Stimulated activated memory B cell treated with anti-CD40 and anti-IgM and Interleukin-4, amounts not matched to agents 10 μg/mL and 1 μg/mL and 100 μg/mL, for 72 hours (primary cell): ENCODE results near the gene COL27A1.
"Not testable (repeated sequence)": the region's sequence is repeated elsewhere in the genome, so short reads cannot be mapped to it uniquely, and the experiment has no call there.

Experiments used
- ATAC-seq: fragments of 150-1000 bp; cut with Tn5 transposase; 2 replicates; pipeline ENCODE4 v1.10.0; 2021
- H3K27ac Mint-ChIP-seq: one replicate; pipeline ENCODE4 v1.8.0; 2022; ENCODE audit warnings: mild to moderate bottlenecking, mixed read lengths
- H3K27me3 Mint-ChIP-seq: one replicate; pipeline ENCODE4 v1.8.0; 2022; ENCODE audit warnings: mixed read lengths
- H3K36me3 Mint-ChIP-seq: one replicate; pipeline ENCODE4 v1.8.0; 2022; ENCODE audit warnings: mixed read lengths
- H3K4me1 Mint-ChIP-seq: one replicate; pipeline ENCODE4 v1.8.0; 2022; ENCODE audit warnings: mixed read lengths
- H3K4me3 Mint-ChIP-seq: one replicate; pipeline ENCODE4 v1.8.0; 2022; ENCODE audit warnings: mild to moderate bottlenecking, moderate library complexity, mixed read lengths
- H3K9me3 Mint-ChIP-seq: one replicate; pipeline ENCODE4 v1.8.0; 2022; ENCODE audit warnings: mixed read lengths

Gene COL27A1

DNA sequence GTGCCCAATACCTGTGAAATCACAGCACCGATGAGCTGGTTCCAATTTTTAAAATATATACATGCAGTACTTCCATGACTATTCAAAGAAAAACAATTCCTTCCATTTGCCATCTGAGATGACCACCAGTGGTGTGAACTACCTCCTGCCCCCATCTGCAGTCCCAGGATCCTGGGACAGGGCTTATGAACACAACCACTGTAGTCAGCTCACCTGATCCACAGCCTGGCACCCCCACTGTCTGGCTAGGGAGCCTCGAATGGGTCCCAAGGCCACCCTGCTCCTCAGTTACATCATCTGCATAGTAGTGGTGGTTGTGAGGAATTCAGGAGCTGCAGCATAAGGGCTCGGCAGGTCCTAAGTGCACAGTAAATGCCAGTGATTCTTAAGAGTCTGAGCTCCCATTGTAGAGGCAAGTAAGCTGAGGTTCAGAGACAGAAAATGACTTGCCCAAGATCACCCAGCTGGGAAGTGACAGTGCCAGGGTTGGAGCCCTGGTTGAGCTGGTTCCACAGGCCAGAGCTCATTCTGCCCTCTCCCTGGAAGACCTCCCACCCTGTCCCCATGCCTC is 170.4 kb downstream of the COL27A1 start:
- H3K4me1 Mint-ChIP-seq: not testable (repeated sequence)

DNA sequence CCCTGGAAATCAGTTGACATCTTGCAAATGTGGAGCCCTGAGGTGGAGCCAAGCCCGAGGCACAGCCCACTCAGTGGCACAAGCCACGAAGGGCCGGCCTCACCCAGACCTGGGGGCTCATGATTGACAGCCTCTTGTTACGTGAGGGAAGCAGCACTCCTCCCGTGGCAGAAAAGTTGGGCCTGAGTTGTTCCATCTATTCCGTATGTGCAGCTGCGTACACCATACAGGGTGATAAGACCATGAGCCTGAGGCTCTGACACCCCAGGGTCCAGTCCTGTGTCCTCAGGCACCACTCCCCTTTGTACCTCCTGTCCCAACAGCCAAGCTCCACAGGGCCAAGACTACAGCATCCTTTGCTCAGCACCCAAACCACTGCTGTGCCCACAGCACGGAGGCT is 172.4 kb downstream of the COL27A1 start:
- ATAC-seq: no peak
- H3K27me3 Mint-ChIP-seq: no peaks in the 10 kb centered on the region
- no peak overlapping the region for H3K27ac Mint-ChIP-seq
- no peak overlapping the region for H3K4me3 Mint-ChIP-seq
- H3K9me3 Mint-ChIP-seq: no peaks in the 10 kb centered on the region
- H3K36me3 Mint-ChIP-seq: no peaks in the 10 kb centered on the region
- H3K4me1 Mint-ChIP-seq: peaks cover 23% of the 10 kb centered on the region

More for the DNA sequence above, 170.4 kb downstream of the COL27A1 start:
- H3K27ac Mint-ChIP-seq, H3K4me3 Mint-ChIP-seq, ATAC-seq, H3K27me3 Mint-ChIP-seq, H3K36me3 Mint-ChIP-seq, H3K9me3 Mint-ChIP-seq: not testable (repeated sequence)

GRCh38 chr9:114328357-114328820 is 173.1 kb downstream of the COL27A1 start:
- H3K27ac Mint-ChIP-seq, ATAC-seq: not testable (repeated sequence)

DNA sequence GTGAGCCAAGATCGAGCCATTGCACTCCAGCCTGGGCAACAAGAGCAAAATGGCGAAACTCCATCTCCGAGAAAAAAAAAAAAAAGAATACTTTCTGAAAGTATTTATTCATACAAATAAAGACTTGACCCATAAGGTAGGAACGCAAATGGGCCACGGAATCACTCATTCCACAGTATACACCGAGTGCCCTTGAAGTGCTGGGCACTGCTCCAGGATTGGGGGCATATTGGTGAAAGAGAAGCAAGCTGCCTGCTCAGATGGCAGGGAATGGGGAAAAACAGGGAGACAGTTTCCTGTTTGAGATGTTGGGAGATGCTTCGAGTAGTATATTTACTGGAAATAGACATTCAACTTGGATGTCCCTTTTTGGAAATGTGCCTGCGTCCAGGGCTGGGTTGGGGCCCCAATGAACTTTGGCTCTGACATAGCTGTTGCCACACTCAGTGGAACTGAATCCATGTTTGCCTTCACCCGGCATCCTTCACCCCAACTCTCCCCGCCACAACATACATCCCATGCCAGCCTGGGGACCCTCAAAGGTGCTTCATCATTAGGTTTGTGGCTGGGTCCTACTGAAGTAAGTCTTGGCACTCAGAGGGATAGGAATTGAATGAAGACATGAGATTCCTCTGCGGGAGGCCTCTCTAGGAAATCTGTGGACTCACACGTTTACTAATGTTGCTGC is 173.7 kb downstream of the COL27A1 start:
- H3K27ac Mint-ChIP-seq, H3K9me3 Mint-ChIP-seq, H3K27me3 Mint-ChIP-seq, H3K36me3 Mint-ChIP-seq, ATAC-seq, H3K4me3 Mint-ChIP-seq: not testable (repeated sequence)
- H3K4me1 Mint-ChIP-seq: peaks cover 23% of the 10 kb centered on the region

More at GRCh38 chr9:114328357-114328820, 173.1 kb downstream of the COL27A1 start:
- H3K36me3 Mint-ChIP-seq, H3K9me3 Mint-ChIP-seq, H3K27me3 Mint-ChIP-seq, H3K4me3 Mint-ChIP-seq: not testable (repeated sequence)
- peaks cover 23% of the 10 kb centered on the region for H3K4me1 Mint-ChIP-seq

- H3K4me3 Mint-ChIP-seq, H3K36me3 Mint-ChIP-seq, H3K27me3 Mint-ChIP-seq, H3K9me3 Mint-ChIP-seq, ATAC-seq, H3K27ac Mint-ChIP-seq: not testable (repeated sequence)
- H3K4me1 Mint-ChIP-seq: peaks cover 23% of the 10 kb centered on the region
These were observed 174.3 kb downstream of the COL27A1 start, which contains the start of gene ORM2 for GRCh38 chr9:114329625-114330022. Gene ORM2, plus strand, starts transcription at chr9:114329869. Its CDS starts 36 bp downstream, at chr9:114329905.

DNA sequence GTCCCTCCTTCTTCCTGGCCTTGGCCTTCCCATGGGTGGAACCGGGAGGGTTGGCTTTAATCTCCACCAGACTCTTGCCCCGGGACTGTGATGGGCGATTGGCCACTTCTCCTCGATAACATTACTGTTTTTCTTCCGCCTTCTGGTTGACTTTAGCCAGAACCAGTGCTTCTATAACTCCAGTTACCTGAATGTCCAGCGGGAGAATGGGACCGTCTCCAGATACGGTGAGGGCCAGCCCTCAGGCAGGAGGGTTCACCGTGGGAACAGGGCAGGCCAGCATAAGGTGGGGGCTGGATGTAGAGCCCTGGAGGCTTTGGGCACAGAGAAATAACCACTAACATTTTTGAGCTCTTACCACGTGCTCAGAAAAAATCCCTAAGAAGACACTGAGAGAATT is 175.3 kb downstream of the COL27A1 start:
- no peaks in the 10 kb centered on the region for H3K27me3 Mint-ChIP-seq
- H3K36me3 Mint-ChIP-seq: peaks cover 14% of the 10 kb centered on the region
- ATAC-seq: no peak
- H3K9me3 Mint-ChIP-seq: peaks cover 2% of the 10 kb centered on the region
- no peak overlapping the region for H3K27ac Mint-ChIP-seq
- peaks cover 23% of the 10 kb centered on the region for H3K4me1 Mint-ChIP-seq
- no peak overlapping the region for H3K4me3 Mint-ChIP-seq

GRCh38 chr9:114331229-114332195 is 176.2 kb downstream of the COL27A1 start:
- H3K27ac Mint-ChIP-seq, H3K4me3 Mint-ChIP-seq, H3K27me3 Mint-ChIP-seq, H3K9me3 Mint-ChIP-seq: not testable (repeated sequence)
- H3K36me3 Mint-ChIP-seq: peaks cover 23% of the 10 kb centered on the region
- ATAC-seq: peak; percentile 44
- peaks cover 27% of the 10 kb centered on the region for H3K4me1 Mint-ChIP-seq

GRCh38 chr9:114332474-114333040 is 177.2 kb downstream of the COL27A1 start:
- H3K4me3 Mint-ChIP-seq, H3K27ac Mint-ChIP-seq, H3K27me3 Mint-ChIP-seq, H3K9me3 Mint-ChIP-seq: not testable (repeated sequence)
- ATAC-seq: peak; percentile 40
- Mint-ChIP-seq H3K4me1 (peaks cover 34% of the 10 kb centered on the region), H3K36me3 (peaks cover 31% of the 10 kb centered on the region)

- not testable (repeated sequence) for H3K27ac Mint-ChIP-seq, H3K4me3 Mint-ChIP-seq, ATAC-seq, H3K9me3 Mint-ChIP-seq, H3K27me3 Mint-ChIP-seq
- Mint-ChIP-seq H3K36me3 (peaks cover 42% of the 10 kb centered on the region), H3K4me1 (peaks cover 37% of the 10 kb centered on the region)
These were observed 178.4 kb downstream of the COL27A1 start for GRCh38 chr9:114333718-114334117.

- H3K9me3 Mint-ChIP-seq: peaks cover 2% of the 10 kb centered on the region
- no peaks in the 10 kb centered on the region for H3K27me3 Mint-ChIP-seq
- H3K27ac Mint-ChIP-seq: no peak overlapping the region
- no peak overlapping the region for H3K4me3 Mint-ChIP-seq
- H3K4me1 Mint-ChIP-seq: peaks cover 44% of the 10 kb centered on the region
- H3K36me3 Mint-ChIP-seq: peaks cover 50% of the 10 kb centered on the region
- no peak for ATAC-seq
These were observed 179.2 kb downstream of the COL27A1 start for GRCh38 chr9:114334490-114334889.

- Mint-ChIP-seq H3K36me3 (peaks cover 62% of the 10 kb centered on the region), H3K4me3 (no peak overlapping the region), H3K4me1 (peaks cover 54% of the 10 kb centered on the region), H3K27ac (no peak overlapping the region), H3K27me3 (no peaks in the 10 kb centered on the region), H3K9me3 (peaks cover 2% of the 10 kb centered on the region)
- ATAC-seq: no peak
These were observed 180.4 kb downstream of the COL27A1 start for GRCh38 chr9:114335745-114336144.

- no peak overlapping the region for H3K4me3 Mint-ChIP-seq
- no peaks in the 10 kb centered on the region for H3K27me3 Mint-ChIP-seq
- peaks cover 2% of the 10 kb centered on the region for H3K9me3 Mint-ChIP-seq
- no peak overlapping the region for H3K27ac Mint-ChIP-seq
- ATAC-seq: no peak
- peaks cover 66% of the 10 kb centered on the region for H3K36me3 Mint-ChIP-seq
- H3K4me1 Mint-ChIP-seq: peaks cover 54% of the 10 kb centered on the region
These were observed 180.8 kb downstream of the COL27A1 start for GRCh38 chr9:114336157-114336556.

GRCh38 chr9:114336699-114337395 is 181.5 kb downstream of the COL27A1 start:
- Mint-ChIP-seq H3K27me3 (no peaks in the 10 kb centered on the region), H3K27ac (no peak overlapping the region), H3K9me3 (peaks cover 2% of the 10 kb centered on the region), H3K36me3 (peaks cover 73% of the 10 kb centered on the region), H3K4me3 (no peak overlapping the region), H3K4me1 (peaks cover 54% of the 10 kb centered on the region)
- ATAC-seq: no peak

GRCh38 chr9:114338187-114338586 is 182.8 kb downstream of the COL27A1 start:
- H3K36me3 Mint-ChIP-seq: peaks cover 82% of the 10 kb centered on the region
- H3K27ac Mint-ChIP-seq: peak overlapping the region; percentile 61
- no peak overlapping the region for H3K4me3 Mint-ChIP-seq
- ATAC-seq: no peak
- peaks cover 2% of the 10 kb centered on the region for H3K9me3 Mint-ChIP-seq
- H3K27me3 Mint-ChIP-seq: no peaks in the 10 kb centered on the region
- peaks cover 52% of the 10 kb centered on the region for H3K4me1 Mint-ChIP-seq
